H7 (cell line): ENCODE results near the gene ZNRF1. TPM values are rescaled to one million over a fixed set of nuclear protein-coding genes. Genes with fewer than 3 reads are reported as not detected.

Experiments
- DNase-seq: peaks from one replicate; pipeline ENCODE4 v3.0.0; 2012
- H3K27me3 ChIP-seq: 2 replicates; pipeline ENCODE4 v1.6.0; 2011; ENCODE audit warnings: mild to moderate bottlenecking, low read length; ENCODE audit not compliant: control insufficient read depth, insufficient read depth
- H3K36me3 ChIP-seq: replicated peaks from 2 replicates; pipeline ENCODE4 v1.5.1; 2011; ENCODE audit warnings: low read length; ENCODE audit not compliant: control insufficient read depth, insufficient read depth
- H3K4me3 ChIP-seq: 2 replicates; pipeline ENCODE4 v1.5.1; 2011; ENCODE audit warnings: low read depth, mild to moderate bottlenecking, control low read depth, low read length, moderate library complexity; ENCODE audit not compliant: insufficient read depth
- total RNA-seq: library from RNA; depleted of rRNA; stranded (reverse); fragments of >200 nt; shearing (Covaris generic); gene quantifications from 2 replicates; pipeline ENCODE4 v1.2.3, GENCODE V29; 2014

ZNRF1 gene
- total RNA-seq, 1 experiment from 2014 or later, result 37.3 TPM

- Histone ChIP-seq H3K4me3 (no peak overlapping the region), H3K36me3 (no peaks in the 10 kb centered on the region), H3K27me3 (no peaks in the 10 kb centered on the region)
- no peak for DNase-seq
Observed at GRCh38 chr16:75065521-75066149, 66.8 kb downstream of the ZNRF1 start.

GRCh38 chr16:75066861-75067447 lies 68.1 kb downstream of the ZNRF1 start:
- DNase-seq, result no peak
- no peaks in the 10 kb centered on the region for H3K27me3 ChIP-seq
- H3K36me3 ChIP-seq, result no peaks in the 10 kb centered on the region
- no peak overlapping the region for H3K4me3 ChIP-seq

DNA sequence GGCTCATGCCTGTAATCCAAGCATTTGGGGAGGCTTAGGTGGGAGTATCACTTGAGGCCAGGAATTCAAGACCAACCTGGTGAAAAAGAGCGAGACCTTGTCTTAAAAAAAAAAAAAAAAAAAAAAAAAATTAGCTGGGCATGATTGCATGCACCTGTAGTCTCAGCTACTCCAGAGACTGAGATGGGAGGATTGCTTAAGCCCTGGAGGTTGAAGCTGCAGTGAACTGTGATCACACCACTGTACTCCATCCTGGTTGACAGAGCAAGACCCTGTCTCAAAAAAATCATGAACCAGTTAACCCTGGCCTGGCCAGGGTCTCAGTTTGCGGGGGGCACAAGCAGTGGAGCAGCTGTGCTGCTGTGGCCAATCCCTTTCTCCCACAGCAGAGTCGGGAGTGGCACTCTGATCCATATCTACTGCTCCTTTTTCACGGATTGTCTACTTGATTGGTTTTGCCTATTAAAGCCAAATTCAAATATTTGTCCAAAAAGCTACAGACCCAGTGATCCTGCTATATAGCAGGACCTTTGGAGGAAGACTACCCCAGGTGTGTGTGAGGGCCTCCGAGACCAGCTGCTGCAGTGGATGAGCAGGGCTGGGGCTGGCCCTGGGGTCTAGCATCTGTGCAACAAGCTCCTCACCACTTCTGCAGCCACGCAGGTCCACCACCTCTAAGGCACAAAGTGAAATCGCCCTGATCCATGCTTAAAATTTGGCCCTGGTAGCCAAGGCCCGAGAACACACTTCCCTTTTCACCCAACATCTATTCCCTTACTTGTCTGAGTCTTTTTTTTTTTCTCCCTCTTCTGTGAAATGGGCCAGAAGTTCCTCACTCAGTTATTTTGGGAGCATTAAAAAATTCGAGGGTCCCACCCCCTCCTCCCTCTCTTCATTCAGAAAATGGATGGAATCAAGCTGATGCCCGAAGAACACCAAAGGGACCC lies 69.5 kb downstream of the ZNRF1 start:
- no peak overlapping the region for H3K4me3 ChIP-seq
- no peaks in the 10 kb centered on the region for H3K27me3 ChIP-seq
- no peak for DNase-seq
- H3K36me3 ChIP-seq, result no peaks in the 10 kb centered on the region

DNA sequence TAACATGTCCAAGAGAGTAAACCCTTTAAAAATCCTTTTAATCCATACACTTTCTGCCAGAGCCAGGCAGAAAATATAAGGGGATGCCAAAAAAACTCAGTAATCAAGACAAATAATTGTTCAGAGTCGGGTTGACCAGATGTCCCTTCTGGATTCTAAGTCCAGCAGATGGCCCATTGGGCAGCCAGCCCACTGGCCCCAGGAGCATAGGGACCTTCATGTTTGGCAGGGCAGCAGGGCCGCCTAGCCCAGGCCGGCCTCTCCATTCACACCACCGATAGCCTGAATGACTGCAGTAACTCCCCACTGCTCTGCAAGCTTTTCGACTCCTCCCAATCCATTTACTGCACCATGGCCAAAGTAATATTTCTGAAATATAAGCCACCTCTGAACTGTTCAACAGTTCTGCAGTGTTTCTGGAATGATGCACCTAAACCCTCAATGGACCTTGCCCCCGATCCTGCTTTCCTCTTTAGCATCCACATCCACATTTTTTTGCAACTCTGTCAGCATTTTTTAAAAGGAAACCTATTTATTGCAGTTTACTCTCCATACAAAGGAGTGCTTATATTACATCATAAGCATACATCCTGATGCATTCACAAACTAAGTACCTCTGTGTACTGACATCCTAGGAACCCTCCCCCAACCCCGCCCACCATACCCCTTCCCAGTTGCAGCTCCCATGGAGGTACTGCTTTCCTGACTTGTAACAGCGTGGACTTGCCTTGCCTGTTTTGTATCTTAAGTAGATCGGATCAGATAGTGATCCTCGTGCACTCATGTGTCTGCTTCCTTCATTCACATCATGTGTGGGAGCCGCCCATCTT lies 71.4 kb downstream of the ZNRF1 start:
- DNase-seq, result no peak
- no peaks in the 10 kb centered on the region for H3K36me3 ChIP-seq

DNA sequence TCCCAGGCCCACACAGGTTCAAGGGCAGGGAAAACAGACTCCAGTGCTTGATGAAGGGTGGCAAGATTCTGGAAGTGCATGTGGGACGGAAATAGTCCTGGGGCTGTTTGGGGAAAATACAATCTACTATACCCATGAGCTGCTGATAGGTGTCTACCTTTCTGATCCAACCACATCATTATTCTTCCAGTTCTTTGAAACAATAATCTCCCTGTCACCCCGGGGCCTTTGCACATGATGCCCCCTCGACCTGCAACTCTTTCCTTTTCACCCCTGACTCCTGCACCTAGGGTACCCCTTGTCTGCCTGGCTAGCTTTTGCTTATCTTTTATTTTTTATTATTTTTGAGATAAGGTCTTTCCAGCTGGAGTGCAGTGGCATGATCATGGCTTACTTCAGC lies 72.8 kb downstream of the ZNRF1 start:
- H3K36me3 ChIP-seq, result no peaks in the 10 kb centered on the region
- H3K27me3 ChIP-seq, result no peaks in the 10 kb centered on the region
- no peak overlapping the region for H3K4me3 ChIP-seq
- DNase-seq, result no peak

More for the DNA sequence above, 71.4 kb downstream of the ZNRF1 start:
- no peak overlapping the region for H3K4me3 ChIP-seq
- H3K27me3 ChIP-seq, result no peaks in the 10 kb centered on the region

DNA sequence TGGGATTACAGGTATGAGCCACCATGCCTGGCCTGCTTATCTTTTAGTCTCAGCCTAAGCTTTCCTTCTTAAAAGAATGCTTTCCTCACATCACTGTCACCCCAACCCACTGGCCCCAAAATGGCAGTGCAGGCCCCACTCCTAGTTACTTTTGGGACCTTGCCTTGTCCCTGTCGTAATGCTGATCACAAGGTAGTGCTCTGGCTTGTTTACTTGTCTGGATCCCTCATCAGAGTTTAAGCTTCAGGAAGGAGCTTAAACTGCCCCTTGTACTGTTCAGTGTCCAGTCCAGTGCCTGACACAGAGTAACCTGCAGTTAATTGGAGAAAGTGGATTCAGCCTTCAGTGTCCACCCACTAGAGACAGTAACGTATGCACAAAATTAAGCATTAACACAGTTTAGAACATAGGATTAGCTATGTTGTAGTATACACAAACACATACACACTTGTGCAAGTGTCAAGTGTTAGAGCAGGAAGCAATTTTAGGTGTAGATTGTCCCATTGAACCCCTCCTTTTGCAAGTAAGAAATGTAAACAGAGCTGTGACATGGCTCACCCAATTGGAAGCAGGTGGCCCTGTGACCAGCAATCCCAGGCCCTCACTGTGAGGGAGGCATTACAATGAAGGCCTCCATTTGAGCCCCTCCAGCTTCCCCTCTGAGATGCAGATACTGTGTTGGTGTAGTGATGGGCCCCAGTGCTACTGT lies 73.6 kb downstream of the ZNRF1 start:
- H3K36me3 ChIP-seq, result no peaks in the 10 kb centered on the region
- no peak for DNase-seq
- H3K27me3 ChIP-seq, result no peaks in the 10 kb centered on the region
- H3K4me3 ChIP-seq, result no peak overlapping the region

GRCh38 chr16:75073545-75074303 lies 74.9 kb downstream of the ZNRF1 start:
- Histone ChIP-seq H3K27me3 (no peaks in the 10 kb centered on the region), H3K36me3 (no peaks in the 10 kb centered on the region), H3K4me3 (no peak overlapping the region)
- DNase-seq, result no peak

DNA sequence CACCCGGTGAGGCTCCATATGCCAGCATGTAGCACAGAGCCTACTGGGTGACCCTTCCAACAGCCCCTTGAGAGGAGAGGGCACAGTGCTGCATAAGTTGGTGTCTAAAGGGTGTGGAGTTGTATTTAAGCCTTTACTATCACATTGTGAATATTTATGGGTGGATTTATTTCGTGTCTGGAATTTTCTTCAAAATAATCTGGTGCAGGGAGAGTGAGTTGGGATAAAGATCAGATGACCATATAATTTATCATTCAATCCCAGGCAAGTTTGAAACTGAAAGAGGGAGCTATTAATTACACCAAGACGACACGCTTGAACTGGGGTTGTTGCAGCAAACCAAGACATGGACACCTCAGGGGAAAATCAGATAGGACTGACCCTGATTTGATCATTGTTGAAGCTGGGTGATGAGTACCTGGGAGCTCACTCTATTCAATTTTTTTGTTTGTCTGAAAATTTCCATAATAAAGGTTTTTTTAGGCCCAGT lies 75.5 kb downstream of the ZNRF1 start:
- Histone ChIP-seq H3K27me3 (no peaks in the 10 kb centered on the region), H3K4me3 (no peak overlapping the region), H3K36me3 (no peaks in the 10 kb centered on the region)
- DNase-seq, result no peak

DNA sequence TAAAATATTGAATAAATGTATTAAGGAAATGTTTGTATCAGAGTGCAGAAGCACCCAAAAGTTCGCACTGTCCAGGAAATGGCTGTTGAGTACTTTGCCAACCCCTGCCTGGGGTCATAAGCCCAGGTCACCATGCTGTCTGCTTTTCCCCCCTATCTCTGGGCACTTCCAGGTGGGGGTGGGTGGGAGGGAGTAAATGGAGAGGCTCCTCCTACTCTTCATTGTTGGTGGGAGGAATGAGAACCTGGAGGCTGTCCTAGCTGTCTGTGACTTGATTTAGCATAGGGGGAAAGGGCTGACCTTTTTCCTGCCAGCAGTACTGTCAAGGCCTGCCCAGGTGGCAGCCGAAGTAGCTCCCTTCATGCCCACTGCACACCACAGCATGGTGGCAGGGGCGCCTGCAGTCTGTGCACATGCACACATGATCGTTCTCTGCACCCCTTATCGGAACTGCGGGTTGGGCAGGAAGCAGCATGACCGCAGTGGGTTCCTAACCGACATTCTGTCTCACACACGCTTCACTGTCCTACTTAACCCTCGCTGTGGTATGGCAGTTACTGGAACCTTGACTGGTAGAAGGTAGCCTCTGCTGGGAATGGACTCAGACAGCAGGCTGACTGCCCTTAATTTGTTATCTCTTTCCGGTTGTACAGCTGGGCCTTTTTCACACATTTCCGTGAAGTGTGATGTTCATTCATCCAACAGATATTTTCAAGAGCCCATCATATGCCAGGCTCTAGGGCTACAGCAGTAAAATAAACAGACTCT lies 76.3 kb downstream of the ZNRF1 start:
- Histone ChIP-seq H3K4me3 (no peak overlapping the region), H3K27me3 (no peaks in the 10 kb centered on the region), H3K36me3 (no peaks in the 10 kb centered on the region)
- DNase-seq, result no peak

DNA sequence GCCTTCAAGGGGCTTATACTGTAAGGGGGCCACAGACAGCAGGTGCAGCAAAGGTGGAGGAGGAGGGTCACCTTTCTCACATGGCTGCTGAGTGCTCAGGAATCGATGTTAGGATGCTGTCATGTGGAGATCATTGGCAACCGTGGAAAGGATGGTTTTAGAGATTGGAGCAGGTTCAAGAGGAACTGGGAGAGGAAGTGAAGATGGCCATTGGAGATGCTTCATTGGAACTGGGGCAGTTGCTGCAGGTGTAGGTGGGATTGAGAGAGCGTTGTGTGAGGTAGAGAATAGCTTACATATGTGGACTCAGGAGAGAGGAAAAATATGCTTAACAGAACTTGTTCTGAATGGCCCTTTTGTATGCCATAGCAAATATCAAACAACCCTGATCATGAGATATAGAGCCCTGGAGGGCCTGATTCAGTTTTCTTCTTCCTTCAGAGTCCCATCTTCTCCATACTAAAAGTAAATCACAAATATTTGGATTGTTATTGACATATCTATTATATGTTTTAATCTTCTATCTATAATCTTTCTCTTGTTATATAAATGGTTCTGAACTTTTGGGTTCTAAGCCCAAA lies 77.0 kb downstream of the ZNRF1 start:
- Histone ChIP-seq H3K27me3 (no peaks in the 10 kb centered on the region), H3K36me3 (no peaks in the 10 kb centered on the region), H3K4me3 (no peak overlapping the region)
- no peak for DNase-seq

- DNase-seq, result no peak
- Histone ChIP-seq H3K36me3 (no peaks in the 10 kb centered on the region), H3K27me3 (no peaks in the 10 kb centered on the region), H3K4me3 (no peak overlapping the region)
Observed at GRCh38 chr16:75078886-75079285, 80.1 kb downstream of the ZNRF1 start.

- Histone ChIP-seq H3K36me3 (no peaks in the 10 kb centered on the region), H3K4me3 (no peak overlapping the region), H3K27me3 (no peaks in the 10 kb centered on the region)
- DNase-seq, result no peak
Observed at GRCh38 chr16:75079346-75079926, 80.6 kb downstream of the ZNRF1 start.
